Left ventricle myocardium inferior (tissue), 1 donor: ENCODE data around the gene RDH16. TPM values are rescaled to one million over a fixed set of nuclear protein-coding genes. Genes with fewer than 3 reads are reported as not detected.

Experiments used
- DNase-seq: peaks from one replicate; pipeline ENCODE4 v3.0.0-alpha.2; 2020
- H3K27ac ChIP-seq: fragments of 200-600 bp; replicated peaks from 2 replicates; pipeline ENCODE4 v1.8.0; 2021
- H3K27me3 ChIP-seq: fragments of 200-600 bp; 2 replicates; pipeline ENCODE4 v1.8.0; 2021; ENCODE audit warnings: low read depth
- H3K36me3 ChIP-seq: fragments of 200-600 bp; 2 replicates; pipeline ENCODE4 v1.8.0; 2021
- H3K4me1 ChIP-seq: fragments of 200-600 bp; 2 replicates; pipeline ENCODE4 v1.8.0; 2021
- H3K4me3 ChIP-seq: fragments of 200-600 bp; 2 replicates; pipeline ENCODE4 v1.8.0; 2021; ENCODE audit warnings: mild to moderate bottlenecking, moderate library complexity
- H3K9me3 ChIP-seq: fragments of 200-600 bp; replicated peaks from 2 replicates; pipeline ENCODE4 v1.8.0; 2021
- CTCF ChIP-seq: fragments of 200-600 bp; IDR thresholded peaks from 2 replicates; pipeline ENCODE4 v1.8.0; 2021; ENCODE audit warnings: antibody characterized with exemption, mild to moderate bottlenecking, borderline replicate concordance
- intact Hi-C: fragments of 100-400 bp; cut with micrococcal nuclease; formaldehyde crosslinking; loops from one replicate; pipeline ENCODE4 v1.11.0; 2022
- total RNA-seq: library from RNA; stranded (reverse); fragmentation: NEBNext Ultra II Directional; extraction: Animal tissue kit (Norgen Biotek cat#: 25700); gene quantifications from one replicate; pipeline ENCODE4 v1.2.1, GENCODE V29; 2021
- donor health status: DM: no; HTN: yes; CAD: no; lungs with severe emphysema.

Gene RDH16
- total RNA-seq, 1 donor from 2014 or later = 0.19 TPM

DNA sequence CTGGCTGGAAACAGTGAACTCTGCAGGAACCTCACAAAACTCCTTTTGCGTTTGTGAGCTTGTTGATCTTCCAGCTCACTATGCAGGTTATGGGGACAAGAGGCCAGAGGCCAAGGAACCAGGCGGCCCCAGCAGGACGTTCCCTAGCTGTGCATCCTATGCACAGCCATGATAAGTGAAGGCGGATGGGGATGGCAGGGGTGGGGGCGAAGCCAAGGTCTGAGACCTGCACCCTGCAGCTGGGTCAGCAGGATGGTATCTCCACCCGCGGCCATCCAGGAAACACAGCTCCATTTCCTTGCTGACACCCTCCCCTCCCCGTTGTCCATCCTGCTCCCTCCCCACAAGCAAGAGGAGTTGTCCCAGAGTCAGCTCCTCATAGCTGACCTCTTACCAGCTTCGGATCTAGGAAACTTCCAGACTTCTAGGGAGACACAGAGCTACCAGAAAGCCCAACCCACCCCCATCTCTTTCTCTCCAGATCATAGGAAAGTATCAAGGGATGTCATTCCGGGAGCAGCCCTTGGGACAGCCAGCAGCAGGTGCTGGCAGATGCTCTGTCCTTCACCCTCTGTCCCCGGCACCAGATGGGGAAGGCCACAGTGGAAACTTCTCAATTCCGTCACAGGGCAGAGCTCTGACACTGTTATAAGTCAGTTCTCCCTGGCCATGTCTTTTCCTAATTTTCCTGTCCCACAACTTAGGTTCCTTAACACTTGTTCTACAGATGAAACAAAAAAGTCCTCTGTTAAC is 39.6 kb upstream of the RDH16 start:
- intact Hi-C loops = no loop called here
- Histone ChIP-seq H3K9me3 (no peaks in the 10 kb centered on the region), H3K36me3 (peaks cover 24% of the 10 kb centered on the region), H3K4me3 (no peak overlapping the region), H3K4me1 (peaks cover 11% of the 10 kb centered on the region), H3K27ac (no peak overlapping the region), H3K27me3 (no peaks in the 10 kb centered on the region)
- no peak for DNase-seq
- TF ChIP-seq CTCF = no peak

DNA sequence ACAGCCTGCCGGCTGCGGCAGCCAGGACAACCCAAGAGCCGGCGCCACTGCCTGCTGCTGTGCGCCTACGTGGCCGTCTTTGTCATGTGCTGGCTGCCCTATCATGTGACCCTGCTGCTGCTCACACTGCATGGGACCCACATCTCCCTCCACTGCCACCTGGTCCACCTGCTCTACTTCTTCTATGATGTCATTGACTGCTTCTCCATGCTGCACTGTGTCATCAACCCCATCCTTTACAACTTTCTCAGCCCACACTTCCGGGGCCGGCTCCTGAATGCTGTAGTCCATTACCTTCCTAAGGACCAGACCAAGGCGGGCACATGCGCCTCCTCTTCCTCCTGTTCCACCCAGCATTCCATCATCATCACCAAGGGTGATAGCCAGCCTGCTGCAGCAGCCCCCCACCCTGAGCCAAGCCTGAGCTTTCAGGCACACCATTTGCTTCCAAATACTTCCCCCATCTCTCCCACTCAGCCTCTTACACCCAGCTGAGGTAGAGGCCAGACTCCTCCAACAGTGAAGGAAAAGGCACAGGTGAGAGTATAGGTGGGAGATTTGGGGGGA is 38.6 kb upstream of the RDH16 start:
- DNase-seq = no peak
- TF ChIP-seq CTCF = no peak
- Histone ChIP-seq H3K27me3 (no peaks in the 10 kb centered on the region), H3K4me3 (no peak overlapping the region), H3K27ac (no peak overlapping the region), H3K4me1 (peaks cover 12% of the 10 kb centered on the region), H3K9me3 (no peaks in the 10 kb centered on the region), H3K36me3 (peaks cover 22% of the 10 kb centered on the region)
- intact Hi-C loops = no loop called here

DNA sequence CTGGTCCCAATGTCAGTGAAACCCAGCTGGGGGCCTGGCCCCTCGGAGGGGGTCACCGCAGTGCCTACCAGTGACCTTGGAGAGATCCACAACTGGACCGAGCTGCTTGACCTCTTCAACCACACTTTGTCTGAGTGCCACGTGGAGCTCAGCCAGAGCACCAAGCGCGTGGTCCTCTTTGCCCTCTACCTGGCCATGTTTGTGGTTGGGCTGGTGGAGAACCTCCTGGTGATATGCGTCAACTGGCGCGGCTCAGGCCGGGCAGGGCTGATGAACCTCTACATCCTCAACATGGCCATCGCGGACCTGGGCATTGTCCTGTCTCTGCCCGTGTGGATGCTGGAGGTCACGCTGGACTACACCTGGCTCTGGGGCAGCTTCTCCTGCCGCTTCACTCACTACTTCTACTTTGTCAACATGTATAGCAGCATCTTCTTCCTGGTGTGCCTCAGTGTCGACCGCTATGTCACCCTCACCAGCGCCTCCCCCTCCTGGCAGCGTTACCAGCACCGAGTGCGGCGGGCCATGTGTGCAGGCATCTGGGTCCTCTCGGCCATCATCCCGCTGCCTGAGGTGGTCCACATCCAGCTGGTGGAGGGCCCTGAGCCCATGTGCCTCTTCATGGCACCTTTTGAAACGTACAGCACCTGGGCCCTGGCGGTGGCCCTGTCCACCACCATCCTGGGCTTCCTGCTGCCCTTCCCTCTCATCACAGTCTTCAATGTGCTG is 38.0 kb upstream of the RDH16 start:
- no peak overlapping the region for H3K4me3 ChIP-seq
- H3K4me1 ChIP-seq = peaks cover 16% of the 10 kb centered on the region
- intact Hi-C loops = no loop called here
- no peak for DNase-seq
- peaks cover 19% of the 10 kb centered on the region for H3K36me3 ChIP-seq
- no peaks in the 10 kb centered on the region for H3K27me3 ChIP-seq
- no peak overlapping the region for H3K27ac ChIP-seq
- H3K9me3 ChIP-seq = no peaks in the 10 kb centered on the region
- TF ChIP-seq CTCF = no peak

- H3K4me1 ChIP-seq = peaks cover 16% of the 10 kb centered on the region
- H3K27me3 ChIP-seq = no peaks in the 10 kb centered on the region
- no peak for TF ChIP-seq CTCF
- H3K36me3 ChIP-seq = peaks cover 10% of the 10 kb centered on the region
- no peak overlapping the region for H3K4me3 ChIP-seq
- no peak overlapping the region for H3K27ac ChIP-seq
- no peaks in the 10 kb centered on the region for H3K9me3 ChIP-seq
- intact Hi-C loops = no loop called here
- DNase-seq = no peak
Observed at GRCh38 chr12:56994231-56994746, 36.9 kb upstream of the RDH16 start.

GRCh38 chr12:56993346-56993745 is 35.9 kb upstream of the RDH16 start:
- H3K36me3 ChIP-seq = peaks cover 8% of the 10 kb centered on the region
- DNase-seq = no peak
- TF ChIP-seq CTCF = no peak
- H3K27me3 ChIP-seq = no peaks in the 10 kb centered on the region
- H3K4me1 ChIP-seq = peaks cover 25% of the 10 kb centered on the region
- H3K27ac ChIP-seq = no peak overlapping the region
- intact Hi-C loops = no loop called here
- no peak overlapping the region for H3K4me3 ChIP-seq
- H3K9me3 ChIP-seq = no peaks in the 10 kb centered on the region
